Kidney (tissue), 14 donors: ENCODE results near the gene UBXN7. TPM values are rescaled to one million over a fixed set of nuclear protein-coding genes. Genes with fewer than 3 reads are reported as not detected.
"Not testable (repeated sequence)": the region's sequence is repeated elsewhere in the genome, so short reads cannot be mapped to it uniquely, and the experiment has no call there.

ENCODE experiments used
- DNase-seq, 5 donors: peaks; one replicate each; pipeline ENCODE4 v3.0.0-alpha.2; 2013 to 2020
- FAIRE-seq: peaks from 2 replicates; lab custom pipeline; 2012; peaks lifted over from hg19 to GRCh38; lab: Jason Lieb, UNC
- H3K27ac ChIP-seq, 2 donors: one replicate each; pipeline ENCODE4 v1.7.0; 2013; ENCODE audit warnings: low read depth in 2 of 2, low read length in 2 of 2, inconsistent platforms in 1 of 2
- H3K27me3 ChIP-seq: one replicate; pipeline ENCODE4 v1.7.1; 2013; ENCODE audit warnings: low read length, inconsistent platforms; ENCODE audit not compliant: control insufficient read depth, insufficient read depth
- H3K36me3 ChIP-seq, 3 donors: one replicate each; pipeline versions ENCODE4 v1.7.0 to v1.7.1; 2013; ENCODE audit warnings: low read length in 3 of 3, control low read depth in 1 of 3, inconsistent platforms in 1 of 3; ENCODE audit not compliant: insufficient read depth in 3 of 3, control insufficient read depth in 2 of 3
- H3K4me1 ChIP-seq, 3 donors: one replicate each; pipeline versions ENCODE4 v1.7.0 to v1.7.1; 2013; ENCODE audit warnings: low read length in 3 of 3, inconsistent platforms in 1 of 3, low read depth in 1 of 3; ENCODE audit not compliant: control insufficient read depth in 2 of 3, insufficient read depth in 2 of 3
- H3K4me3 ChIP-seq, 3 donors: one replicate each; pipeline versions ENCODE4 v1.7.0 to v1.8.1; 2013; ENCODE audit warnings: low read length in 3 of 3, control low read depth in 1 of 3, inconsistent platforms in 1 of 3
- H3K9ac ChIP-seq, 3 donors: one replicate each; pipeline versions ENCODE4 v1.7.0 to v1.7.1; 2013; ENCODE audit warnings: low read length in 3 of 3, control low read depth in 1 of 3, inconsistent platforms in 1 of 3
- H3K9me3 ChIP-seq, 3 donors: one replicate each; pipeline versions ENCODE4 v1.7.0 to v1.7.1; 2013; ENCODE audit warnings: low read length in 3 of 3, control low read depth in 1 of 3, inconsistent platforms in 1 of 3; ENCODE audit not compliant: control insufficient read depth in 2 of 3, insufficient read depth in 1 of 3
- CTCF ChIP-seq: IDR thresholded peaks from 3 replicates; pipeline ENCODE4 v1.5.1; 2012; ENCODE audit warnings: mild to moderate bottlenecking, moderate library complexity, borderline replicate concordance; ENCODE audit not compliant: insufficient read depth; ENCODE audit errors: extremely low read depth
- intact Hi-C: fragments of 100-400 bp; cut with DNase I; formaldehyde crosslinking; loops from one replicate; pipeline ENCODE4 v1.11.1; 2022
- polyA plus RNA-seq: library from polyadenylated mRNA; stranded (reverse); fragments of 350-450 nt; fragmentation: Illumina TruSeq; extraction: RNeasy Lipid Tissue Mini Kit (QIAGEN cat#74804); gene quantifications from one replicate; pipeline ENCODE4 v1.2.3, GENCODE V29; 2014; ENCODE audit warnings: low read depth, low replicate concordance; ENCODE audit not compliant: insufficient read depth
- total RNA-seq: library from RNA; stranded (reverse); fragmentation: NEBNext Ultra II Directional; extraction: Animal tissue kit (Norgen Biotek cat#: 25700); gene quantifications from one replicate; pipeline ENCODE4 v1.2.1, GENCODE V29; 2021
- donor health status: control.
- donor health status: control.
- donor health status: control.
- donor health status: control.
- donor health status: control.
- donor health status: DM: yes; HTN: yes; CAD: no.
- donor health status: Normal renal cell carcinoma (clear cell type).

UBXN7 gene
- total and polyA plus RNA-seq, 2 donors from 2014 or later = 2.8 to 46.9 TPM

DNA sequence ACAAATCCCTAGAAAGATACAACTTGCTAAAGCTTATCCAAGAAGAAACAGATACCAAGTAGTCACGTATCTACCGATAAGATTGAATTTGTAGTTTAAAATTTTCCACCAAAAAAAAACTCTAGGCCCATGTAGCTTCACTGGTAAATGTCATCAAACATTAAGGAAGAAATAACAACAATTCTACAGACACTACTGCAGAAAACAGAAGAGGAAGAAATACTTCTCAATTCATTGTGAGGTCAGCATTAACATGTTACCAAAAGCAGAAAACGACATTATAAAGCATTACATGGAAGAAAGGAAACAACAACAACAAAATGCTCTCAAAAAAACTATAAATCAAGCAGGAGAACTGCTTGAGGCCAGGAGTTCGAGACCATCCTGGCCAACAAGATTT, 66.5 kb downstream of the UBXN7 start:
- no peak overlapping the region for H3K9ac ChIP-seq
- TF ChIP-seq CTCF = no peak
- H3K9me3 ChIP-seq = no peaks in the 10 kb centered on the region
- peaks cover 2 to 17% (median 14%) of the 10 kb centered on the region in 3 donors for H3K36me3 ChIP-seq
- no peak overlapping the region for H3K27ac ChIP-seq
- no peaks in the 10 kb centered on the region for H3K27me3 ChIP-seq
- H3K4me1 ChIP-seq = no peaks in the 10 kb centered on the region
- intact Hi-C loops = no loop called here
- DNase-seq = no peak
- FAIRE-seq = no peak
- H3K4me3 ChIP-seq = no peak overlapping the region

DNA sequence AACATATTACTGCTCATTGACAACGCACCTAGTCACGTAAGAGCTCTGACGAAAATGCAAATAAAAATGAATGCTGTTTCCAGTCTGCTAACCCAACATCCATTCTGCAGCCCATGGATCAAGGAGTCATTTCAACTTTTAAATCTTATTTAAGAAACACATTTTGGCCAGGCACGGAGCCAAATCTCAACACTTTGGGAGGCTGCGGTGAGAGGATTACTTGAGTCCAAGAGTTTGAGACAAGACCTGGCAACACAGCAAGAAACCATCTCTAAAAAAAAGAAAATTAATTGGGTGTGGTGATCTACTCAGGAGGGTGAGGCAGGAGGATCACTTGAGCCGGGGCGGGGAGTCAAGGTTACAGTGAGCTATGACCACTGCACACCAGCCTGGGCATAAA, 71.6 kb downstream of the UBXN7 start:
- H3K27ac ChIP-seq = no peak overlapping the region
- no peak for TF ChIP-seq CTCF
- no peak for DNase-seq
- peaks cover 7 to 35% (median 30%) of the 10 kb centered on the region in 3 donors for H3K36me3 ChIP-seq
- no peaks in the 10 kb centered on the region for H3K4me1 ChIP-seq
- no peaks in the 10 kb centered on the region for H3K9me3 ChIP-seq
- H3K9ac ChIP-seq = no peak overlapping the region
- no peak overlapping the region for H3K4me3 ChIP-seq
- FAIRE-seq = no peak
- intact Hi-C loops = no loop called here
- H3K27me3 ChIP-seq = no peaks in the 10 kb centered on the region

DNA sequence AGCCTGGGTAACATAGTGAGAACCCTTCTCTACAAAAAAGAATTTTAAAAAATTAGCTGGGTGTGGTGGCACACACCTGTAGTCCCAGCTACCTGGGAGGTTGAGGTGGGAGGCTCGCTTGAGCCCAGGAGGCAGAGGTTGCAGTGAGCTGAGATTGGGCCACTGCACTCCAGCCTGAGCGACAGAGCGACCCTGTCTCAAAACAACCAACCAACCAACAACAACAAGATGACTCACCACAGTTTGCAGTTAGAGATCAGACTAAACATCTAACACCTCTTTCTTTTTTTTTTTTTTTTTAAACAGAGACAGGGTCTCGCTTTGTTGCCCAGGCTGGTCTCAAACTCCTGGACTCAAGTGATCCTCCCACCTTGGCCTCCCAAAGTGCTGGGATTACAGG, 73.7 kb downstream of the UBXN7 start:
- FAIRE-seq, H3K9ac ChIP-seq, intact Hi-C loops, H3K27ac ChIP-seq, H3K9me3 ChIP-seq, H3K4me1 ChIP-seq, H3K27me3 ChIP-seq, H3K4me3 ChIP-seq, DNase-seq: not testable (repeated sequence)
- H3K36me3 ChIP-seq = peaks cover 8 to 42% (median 30%) of the 10 kb centered on the region in 3 donors

DNA sequence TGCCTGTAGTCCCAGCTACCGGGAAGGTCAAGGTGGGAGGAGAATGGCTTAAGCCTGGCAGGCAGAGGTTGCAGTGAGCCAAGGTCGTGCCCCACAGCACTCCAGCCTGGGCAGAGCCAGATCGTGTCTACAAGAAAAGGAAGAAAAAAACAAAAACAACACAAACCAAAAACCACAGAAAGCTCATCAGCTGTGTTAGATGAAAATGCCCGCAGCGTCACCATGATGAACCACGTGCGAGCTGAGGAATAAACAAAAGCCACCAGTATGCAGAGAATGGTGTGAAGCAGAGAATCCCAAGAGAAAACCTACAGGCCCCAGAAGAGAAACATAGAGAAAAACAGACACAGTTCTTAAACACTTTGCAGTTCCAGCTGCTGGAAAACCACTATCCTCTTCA, 74.3 kb downstream of the UBXN7 start:
- no peaks in the 10 kb centered on the region for H3K9me3 ChIP-seq
- no peak overlapping the region for H3K9ac ChIP-seq
- DNase-seq (no peak), FAIRE-seq (no peak)
- H3K4me1 ChIP-seq = no peaks in the 10 kb centered on the region
- H3K27ac ChIP-seq = no peak overlapping the region
- H3K4me3 ChIP-seq = no peak overlapping the region
- peaks cover 8 to 42% (median 32%) of the 10 kb centered on the region in 3 donors for H3K36me3 ChIP-seq
- no peak for TF ChIP-seq CTCF
- intact Hi-C loops = no loop called here
- no peaks in the 10 kb centered on the region for H3K27me3 ChIP-seq
